Ascending aorta (tissue), 2 donors: Measurements from ENCODE around the gene CDK14. TPM values are rescaled to one million over a fixed set of nuclear protein-coding genes. Genes with fewer than 3 reads are reported as not detected.

Experiments
- DNase-seq, 2 donors: peaks; one replicate each; pipeline ENCODE4 v3.0.0-alpha.2; 2019; ENCODE audit warnings: low spot score in 2 of 2
- H3K27ac ChIP-seq, 2 donors: fragments of 200-600 bp; sonication (generic); one replicate each; pipeline ENCODE4 v1.5.1; 2016 to 2017; ENCODE audit warnings: mild to moderate bottlenecking in 1 of 2
- H3K27me3 ChIP-seq: fragments of 200-600 bp; sonication (generic); one replicate; pipeline ENCODE4 v1.5.1; 2017
- H3K36me3 ChIP-seq, 2 donors: fragments of 200-600 bp; sonication (generic); one replicate each; pipeline ENCODE4 v1.5.1; 2016
- H3K4me1 ChIP-seq, 2 donors: fragments of 200-600 bp; sonication (generic); one replicate each; pipeline ENCODE4 v1.5.1; 2016 to 2017; ENCODE audit warnings: mild to moderate bottlenecking in 1 of 2
- H3K4me3 ChIP-seq, 2 donors: fragments of 200-600 bp; sonication (generic); one replicate each; pipeline ENCODE4 v1.5.1; 2016 to 2017; ENCODE audit warnings: mild to moderate bottlenecking in 1 of 2
- H3K9me3 ChIP-seq, 2 donors: fragments of 200-600 bp; sonication (generic); one replicate each; pipeline ENCODE4 v1.5.1; 2016
- CTCF ChIP-seq, 3 experiments: fragments of 200-600 bp in 2 of 3; fragments of 450-650 bp in 1 of 3; sonication (generic) in 2 of 3; IDR thresholded peaks; one replicate each; pipeline ENCODE4 v1.5.1; 2016 to 2019; ENCODE audit warnings: antibody characterized with exemption in 3 of 3, mild to moderate bottlenecking in 1 of 3, moderate library complexity in 1 of 3
- intact Hi-C: fragments of 100-400 bp; cut with DNase I; formaldehyde crosslinking; loops from one replicate; pipeline ENCODE4 v1.15.1; 2023
- total RNA-seq: library from RNA; depleted of rRNA; stranded (reverse); fragments of >200 nt; gene quantifications from one replicate; pipeline ENCODE4 v1.1.0, GENCODE V29; 2016

The CDK14 gene
- total RNA-seq, 1 donor from 2014 or later = 5.1 TPM

GRCh38 chr7:90775383-90775965, 179.4 kb downstream of the CDK14 start:
- Histone ChIP-seq H3K4me3 (no peak overlapping the region), H3K4me1 (no peaks in the 10 kb centered on the region), H3K9me3 (no peaks in the 10 kb centered on the region), H3K27ac (no peak overlapping the region), H3K36me3 (no peaks in the 10 kb centered on the region), H3K27me3 (no peaks in the 10 kb centered on the region)
- no peak for DNase-seq
- intact Hi-C loops = no loop called here
- TF ChIP-seq CTCF (IDR thresholded peaks at IDR 0.05) = no peak

GRCh38 chr7:90777041-90777440, 180.9 kb downstream of the CDK14 start:
- Histone ChIP-seq H3K27ac (no peak overlapping the region), H3K27me3 (no peaks in the 10 kb centered on the region), H3K36me3 (no peaks in the 10 kb centered on the region), H3K4me3 (no peak overlapping the region), H3K9me3 (no peaks in the 10 kb centered on the region), H3K4me1 (no peaks in the 10 kb centered on the region)
- TF ChIP-seq CTCF (IDR thresholded peaks at IDR 0.05) = no peak
- no peak for DNase-seq
- intact Hi-C loops = no loop called here

- Histone ChIP-seq H3K4me1 (no peaks in the 10 kb centered on the region), H3K4me3 (no peak overlapping the region), H3K9me3 (no peaks in the 10 kb centered on the region), H3K36me3 (no peaks in the 10 kb centered on the region), H3K27me3 (no peaks in the 10 kb centered on the region), H3K27ac (no peak overlapping the region)
- TF ChIP-seq CTCF (IDR thresholded peaks at IDR 0.05) = no peak
- no peak for DNase-seq
- intact Hi-C loops = no loop called here
These were observed 181.3 kb downstream of the CDK14 start for GRCh38 chr7:90777465-90777864.

- DNase-seq = no peak
- H3K27ac ChIP-seq = no peak overlapping the region
- no peaks in the 10 kb centered on the region for H3K9me3 ChIP-seq
- intact Hi-C loops = no loop called here
- no peak for TF ChIP-seq CTCF (IDR thresholded peaks at IDR 0.05)
- H3K36me3 ChIP-seq = no peaks in the 10 kb centered on the region
- H3K27me3 ChIP-seq = no peaks in the 10 kb centered on the region
- H3K4me1 ChIP-seq = no peaks in the 10 kb centered on the region
- H3K4me3 ChIP-seq = no peak overlapping the region
These were observed 181.8 kb downstream of the CDK14 start for GRCh38 chr7:90777886-90778285.

- peaks cover 0 to 4% of the 10 kb centered on the region in 2 donors for H3K36me3 ChIP-seq
- no peak for TF ChIP-seq CTCF (IDR thresholded peaks at IDR 0.05)
- no peak overlapping the region for H3K4me3 ChIP-seq
- intact Hi-C loops = no loop called here
- no peak overlapping the region for H3K27ac ChIP-seq
- H3K4me1 ChIP-seq = no peaks in the 10 kb centered on the region
- DNase-seq = no peak
- no peaks in the 10 kb centered on the region for H3K27me3 ChIP-seq
- no peaks in the 10 kb centered on the region for H3K9me3 ChIP-seq
These were observed 191.9 kb downstream of the CDK14 start for GRCh38 chr7:90788052-90788451.
